B cell (primary cell): Measurements from ENCODE around the gene CDCA7. TPM values are rescaled to one million over a fixed set of nuclear protein-coding genes. Genes with fewer than 3 reads are reported as not detected.
A peak's percentile ranks its signal among the peaks of the same experiment; 100 is the strongest.

ENCODE experiments used
- ATAC-seq: fragments of 200-7000 bp; cut with Tn5 transposase; one replicate; pipeline ENCODE4 v1.10.0; 2021; ENCODE audit warnings: low read depth, mild to moderate bottlenecking, moderate number of reproducible peaks, moderate library complexity
- CTCF ChIA-PET: fragments of 350-600 bp; sonication (Branson Sonifier 250); formaldehyde crosslinking; loops from one replicate; lab custom pipeline; 2021; ENCODE audit warnings: antibody characterized with exemption, inconsistent platforms; lab: Charles Lee
- POLR2A ChIA-PET: fragments of 350-600 bp; sonication (Branson Sonifier 250); formaldehyde crosslinking; loops from one replicate; lab custom pipeline; 2021; ENCODE audit warnings: antibody characterized with exemption; lab: Charles Lee
- DNase-seq: peaks from one replicate; pipeline ENCODE4 v3.0.0; 2013
- H2AFZ ChIP-seq: 2 replicates; pipeline ENCODE4 v1.6.1; 2012; ENCODE audit warnings: mild to moderate bottlenecking, low read depth, low read length; ENCODE audit not compliant: insufficient read depth, poor library complexity, severe bottlenecking
- H3K27ac ChIP-seq, 2 donors: 1 replicate in 1 of 2; 2 replicates in 1 of 2; pipeline ENCODE4 v1.5.1; 2012 to 2013; ENCODE audit warnings: low read length in 2 of 2, mild to moderate bottlenecking in 2 of 2, moderate library complexity in 1 of 2
- H3K27me3 ChIP-seq, 4 experiments: fragments of 200-600 bp in 1 of 4; sonication (generic) in 1 of 4; replicated peaks in 1 of 4; 1 replicate in 2 of 4; 2 replicates in 2 of 4; pipeline versions ENCODE4 v1.6.1 to v1.7.0; 2013 to 2016; ENCODE audit warnings: low read length in 3 of 4, mild to moderate bottlenecking in 2 of 4, mixed read lengths in 1 of 4, moderate library complexity in 1 of 4; ENCODE audit not compliant: insufficient read depth in 4 of 4, control insufficient read depth in 3 of 4; ENCODE audit errors: control extremely low read depth in 1 of 4
- H3K36me3 ChIP-seq, 2 experiments: replicated peaks in 1 of 2; 1 replicate in 1 of 2; 2 replicates in 1 of 2; pipeline versions ENCODE4 v1.6.1 to v1.7.1; 2013; ENCODE audit warnings: low read length in 1 of 2; ENCODE audit not compliant: insufficient read depth in 2 of 2, control insufficient read depth in 1 of 2; ENCODE audit errors: control extremely low read depth in 1 of 2, extremely low read depth in 1 of 2
- H3K4me1 ChIP-seq, 2 donors: fragments of 200-600 bp in 1 of 2; sonication (generic) in 1 of 2; 1 replicate in 1 of 2; 2 replicates in 1 of 2; pipeline versions ENCODE4 v1.5.1 to v1.6.1; 2013 to 2017; ENCODE audit warnings: low read length in 2 of 2; ENCODE audit not compliant: control insufficient read depth in 2 of 2, insufficient read depth in 2 of 2
- H3K4me2 ChIP-seq: replicated peaks from 2 replicates; pipeline ENCODE3; 2012; ENCODE audit warnings: mild to moderate bottlenecking, low read depth, low read length; ENCODE audit not compliant: poor library complexity, severe bottlenecking
- H3K4me3 ChIP-seq, 5 experiments: fragments of 200-600 bp in 1 of 5; sonication (generic) in 1 of 5; 1 replicate in 3 of 5; 2 replicates in 2 of 5; pipeline versions ENCODE4 v1.5.1 to v1.7.0; 2011 to 2016; ENCODE audit warnings: low read length in 4 of 5, mild to moderate bottlenecking in 4 of 5, low read depth in 2 of 5, control low read depth in 1 of 5, moderate library complexity in 1 of 5; ENCODE audit not compliant: insufficient read depth in 1 of 5; ENCODE audit errors: control extremely low read depth in 1 of 5, extremely low read depth in 1 of 5
- H3K79me2 ChIP-seq: fragments of 200-600 bp; sonication (generic); one replicate; pipeline ENCODE4 v1.6.0; 2016; ENCODE audit warnings: low read length; ENCODE audit not compliant: control insufficient read depth, insufficient read depth
- H3K9ac ChIP-seq: fragments of 200-600 bp; sonication (generic); 2 replicates; pipeline ENCODE4 v1.6.1; 2017; ENCODE audit warnings: mild to moderate bottlenecking, low read length, moderate library complexity
- H3K9me3 ChIP-seq, 3 donors: one replicate each; pipeline versions ENCODE4 v1.6.1 to v1.7.1; 2013; ENCODE audit warnings: low read length in 2 of 3; ENCODE audit not compliant: control insufficient read depth in 2 of 3, insufficient read depth in 1 of 3; ENCODE audit errors: control extremely low read depth in 1 of 3
- H4K20me1 ChIP-seq: 2 replicates; pipeline ENCODE4 v1.6.0; 2012; ENCODE audit warnings: mild to moderate bottlenecking, low read length; ENCODE audit not compliant: insufficient read depth, control insufficient read depth, poor library complexity, severe bottlenecking
- H3K27ac Mint-ChIP-seq: one replicate; pipeline ENCODE4 v1.8.0; 2021; ENCODE audit warnings: mixed read lengths
- H3K27me3 Mint-ChIP-seq: one replicate; pipeline ENCODE4 v1.8.0; 2021; ENCODE audit warnings: mixed read lengths
- H3K4me1 Mint-ChIP-seq: one replicate; pipeline ENCODE4 v1.8.0; 2021; ENCODE audit warnings: mixed read lengths
- H3K4me3 Mint-ChIP-seq: one replicate; pipeline ENCODE4 v1.8.0; 2021; ENCODE audit warnings: mixed read lengths
- H3K9me3 Mint-ChIP-seq: one replicate; pipeline ENCODE4 v1.8.0; 2022; ENCODE audit warnings: mixed read lengths; ENCODE audit not compliant: insufficient read depth
- CTCF ChIP-seq: fragments of 200-600 bp; IDR thresholded peaks from one replicate; pipeline ENCODE4 v1.8.0; 2022; ENCODE audit warnings: antibody characterized with exemption, mild to moderate bottlenecking
- EZH2 ChIP-seq: IDR thresholded peaks from 2 replicates; pipeline ENCODE4 v1.6.1; 2012; ENCODE audit warnings: borderline replicate concordance, low read depth, mild to moderate bottlenecking, moderate library complexity, low read length; ENCODE audit not compliant: insufficient read depth, poor library complexity, severe bottlenecking
- WGBS: methylation state at CpG from one replicate; pipeline ENCODE4 v1.1.5; 2013; ENCODE audit warnings: missing lambda C conversion rate; ENCODE audit not compliant: insufficient coverage; 5-methylcytosine and 5-hydroxymethylcytosine counted together
- intact Hi-C: fragments of 100-400 bp; cut with micrococcal nuclease; formaldehyde crosslinking; loops from one replicate; pipeline ENCODE4 v1.10.0; 2022
- polyA plus RNA-seq: library from polyadenylated mRNA; depleted of rRNA; stranded (reverse); fragments of >200 nt; gene quantifications from 2 replicates; pipeline ENCODE4 v1.2.3, GENCODE V29; 2012
- total RNA-seq, 2 donors: library from RNA; stranded (reverse); fragments of 120-200 nt in 1 of 2; gene quantifications; 1 replicate in 1 of 2; 2 replicates in 1 of 2; pipeline versions ENCODE4 v1.2.3 to v1.2.4, GENCODE V29; 2013 to 2022

The CDCA7 gene
- total and polyA plus RNA-seq, 2 donors (not counting 1 experiment from before 2014, with no cell fraction given), result 2.4 to 3.2 TPM

- ATAC-seq (no peak), DNase-seq (no peak)
- ChIA-PET CTCF (no interaction called here), POLR2A (interaction anchor here (0.7 kb wide), 1 partner anchor 8 kb away, joined by 3 read pairs; no protein-coding TSS in a partner anchor)
- no peak overlapping the region for H3K4me3 Mint-ChIP-seq
- no peak overlapping the region for H3K4me2 ChIP-seq
- no peaks in the 10 kb centered on the region for H3K36me3 ChIP-seq
- H4K20me1 ChIP-seq, result no peaks in the 10 kb centered on the region
- no peak overlapping the region for H3K27ac Mint-ChIP-seq
- H3K79me2 ChIP-seq, result peaks cover 3% of the 10 kb centered on the region
- H3K9me3 ChIP-seq, result peaks cover 0 to 3% (median 1%) of the 10 kb centered on the region in 3 donors
- no peak for TF ChIP-seq EZH2
- TF ChIP-seq CTCF, result no peak
- intact Hi-C loops, result loop anchor here (5.0 kb wide), 1 partner anchor 990 kb away; no protein-coding TSS in a partner anchor
- H3K9me3 Mint-ChIP-seq, result no peaks in the 10 kb centered on the region
- H3K4me1 Mint-ChIP-seq, result peaks cover 20% of the 10 kb centered on the region
- no peak overlapping the region for H3K4me3 ChIP-seq
- H3K27ac ChIP-seq, result no peak overlapping the region
- 80% methylated on average over 1 of the region's 4 CpGs for WGBS
- no peak overlapping the region for H3K9ac ChIP-seq
- no peak overlapping the region for H2AFZ ChIP-seq
- peaks cover 27% of the 10 kb centered on the region for H3K27me3 Mint-ChIP-seq
- H3K27me3 ChIP-seq, result peaks cover 0 to 40% (median 16%) of the 10 kb centered on the region in 4 experiments
- H3K4me1 ChIP-seq, result peaks cover 14 to 20% of the 10 kb centered on the region in 2 donors
Measured at GRCh38 chr2:173351879-173352278, 2.8 kb upstream of the CDCA7 start.

DNA sequence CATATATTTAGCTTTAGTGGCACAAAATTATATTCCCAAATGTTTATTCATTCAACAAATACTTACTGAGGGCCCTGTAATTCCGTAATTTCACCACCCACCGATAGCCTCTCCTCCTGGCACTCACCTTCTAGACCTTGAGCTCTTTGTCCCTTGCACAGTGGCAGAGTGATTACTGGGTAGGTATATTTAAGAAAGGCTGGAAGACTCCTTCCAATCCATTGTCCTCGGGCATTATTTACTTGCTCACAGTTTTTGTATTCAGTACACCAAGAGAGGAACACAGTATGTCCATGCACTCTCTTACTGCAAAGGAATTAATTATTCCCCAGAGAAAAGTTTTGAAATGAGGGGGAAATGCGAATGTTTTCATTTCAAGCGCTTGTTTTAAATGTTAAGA is 1.1 kb upstream of the CDCA7 start:
- intact Hi-C loops, result loop anchor here (5.0 kb wide), 1 partner anchor 989 kb away; no protein-coding TSS in a partner anchor
- WGBS, result no CpG with 5 or more reads among the region's 5 CpGs
- Histone ChIP-seq H3K9ac (no peak overlapping the region), H3K4me1 (peaks cover 14 to 20% of the 10 kb centered on the region in 2 donors), H3K27ac (no peak overlapping the region), H2AFZ (no peak overlapping the region), H3K27me3 (peaks cover 0 to 40% (median 16%) of the 10 kb centered on the region in 4 experiments), H3K36me3 (no peaks in the 10 kb centered on the region), H3K9me3 (peaks cover 0 to 3% (median 0%) of the 10 kb centered on the region in 3 donors), H3K4me2 (no peak overlapping the region), H3K4me3 (peak overlapping the region in 1 of 5 experiments; percentile 64), H4K20me1 (no peaks in the 10 kb centered on the region), H3K79me2 (peaks cover 3% of the 10 kb centered on the region)
- TF ChIP-seq EZH2 (no peak), CTCF (no peak)
- POLR2A ChIA-PET, result no interaction called here
- DNase-seq, result no peak
- no peak overlapping the region for H3K4me3 Mint-ChIP-seq
- peaks cover 24% of the 10 kb centered on the region for H3K4me1 Mint-ChIP-seq
- peaks cover 27% of the 10 kb centered on the region for H3K27me3 Mint-ChIP-seq
- CTCF ChIA-PET, result interaction anchor here (1.1 kb wide), 1 partner anchor 9 kb away, joined by 3 read pairs; no protein-coding TSS in a partner anchor
- no peak for ATAC-seq
- H3K9me3 Mint-ChIP-seq, result no peaks in the 10 kb centered on the region
- H3K27ac Mint-ChIP-seq, result no peak overlapping the region
